ENCODE measurements around the gene ATE1.

The ATE1 gene

DNA sequence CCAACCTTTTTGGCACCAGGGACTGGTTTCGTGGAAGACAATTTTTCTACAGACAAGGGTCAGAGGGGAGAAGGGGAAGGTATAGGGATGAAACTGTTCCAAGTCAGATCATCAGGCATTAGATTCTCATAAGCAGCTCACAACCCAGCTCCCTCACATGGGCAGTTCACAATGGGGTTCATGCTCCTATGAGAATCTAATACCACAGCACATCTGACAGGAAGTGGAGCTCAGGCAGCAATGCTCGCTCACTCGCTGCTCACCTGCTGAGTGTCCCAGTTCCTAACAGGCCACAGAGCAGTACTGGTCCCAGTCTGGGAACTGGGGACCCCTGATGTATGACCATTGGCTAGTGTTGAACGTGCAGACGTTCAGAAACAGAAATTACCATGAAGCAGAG is 63.7 kb downstream of the ATE1 start:
- no peak overlapping the region for H3K4me3 ChIP-seq (ENCODE audit: low read depth, low read length)
- TF ChIP-seq, protein P1, sequence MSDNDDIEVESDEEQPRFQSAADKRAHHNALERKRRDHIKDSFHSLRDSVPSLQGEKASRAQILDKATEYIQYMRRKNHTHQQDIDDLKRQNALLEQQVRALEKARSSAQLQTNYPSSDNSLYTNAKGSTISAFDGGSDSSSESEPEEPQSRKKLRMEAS (IDR thresholded peaks at IDR 0.05; ENCODE audit: low read depth, low read length) = no peak
- DNase-seq (ENCODE audit: low read depth) = peak; percentile 52

DNA sequence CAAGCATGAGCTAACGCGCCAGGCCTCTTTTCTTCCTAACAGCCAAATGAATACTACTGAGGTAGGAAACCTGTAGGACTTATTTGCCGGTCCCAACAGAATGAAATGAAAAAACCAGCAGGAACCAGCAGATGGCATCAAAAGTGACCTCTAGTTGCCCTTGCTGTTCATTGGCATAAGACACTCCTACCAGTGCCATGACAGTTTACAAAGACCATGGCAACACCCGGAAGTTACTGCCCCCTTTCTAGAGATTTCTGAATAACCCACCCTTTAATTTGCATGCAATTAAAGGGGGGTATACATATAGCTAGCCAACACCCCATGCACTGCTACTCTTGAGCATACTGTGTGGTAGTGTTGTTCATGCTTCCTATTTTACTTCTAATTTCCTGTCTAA is 65.2 kb downstream of the ATE1 start:
- TF ChIP-seq, protein P1 (IDR thresholded peaks at IDR 0.05; ENCODE audit: low read depth, low read length) = no peak
- TF ChIP-seq POLR2A (IDR thresholded peaks at IDR 0.05; ENCODE audit: extremely low read depth, insufficient read length) = no peak
- no peak for TF ChIP-seq MYC (IDR thresholded peaks at IDR 0.05; ENCODE audit: low read depth, low read length)
- TF ChIP-seq, protein P2, sequence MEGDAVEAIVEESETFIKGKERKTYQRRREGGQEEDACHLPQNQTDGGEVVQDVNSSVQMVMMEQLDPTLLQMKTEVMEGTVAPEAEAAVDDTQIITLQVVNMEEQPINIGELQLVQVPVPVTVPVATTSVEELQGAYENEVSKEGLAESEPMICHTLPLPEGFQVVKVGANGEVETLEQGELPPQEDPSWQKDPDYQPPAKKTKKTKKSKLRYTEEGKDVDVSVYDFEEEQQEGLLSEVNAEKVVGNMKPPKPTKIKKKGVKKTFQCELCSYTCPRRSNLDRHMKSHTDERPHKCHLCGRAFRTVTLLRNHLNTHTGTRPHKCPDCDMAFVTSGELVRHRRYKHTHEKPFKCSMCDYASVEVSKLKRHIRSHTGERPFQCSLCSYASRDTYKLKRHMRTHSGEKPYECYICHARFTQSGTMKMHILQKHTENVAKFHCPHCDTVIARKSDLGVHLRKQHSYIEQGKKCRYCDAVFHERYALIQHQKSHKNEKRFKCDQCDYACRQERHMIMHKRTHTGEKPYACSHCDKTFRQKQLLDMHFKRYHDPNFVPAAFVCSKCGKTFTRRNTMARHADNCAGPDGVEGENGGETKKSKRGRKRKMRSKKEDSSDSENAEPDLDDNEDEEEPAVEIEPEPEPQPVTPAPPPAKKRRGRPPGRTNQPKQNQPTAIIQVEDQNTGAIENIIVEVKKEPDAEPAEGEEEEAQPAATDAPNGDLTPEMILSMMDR (IDR thresholded peaks at IDR 0.05; ENCODE audit: low read depth, low read length) = no peak
- no peak overlapping the region for H3K4me3 ChIP-seq (ENCODE audit: low read depth, low read length)
- peak; percentile 16 for DNase-seq (ENCODE audit: low read depth)

- DNase-seq (ENCODE audit: low read depth) = no peak
- TF ChIP-seq, protein P1 (IDR thresholded peaks at IDR 0.05; ENCODE audit: low read depth, low read length) = no peak
Measured at GRCh38 chr10:121862042-121862441, 65.8 kb downstream of the ATE1 start.

DNA sequence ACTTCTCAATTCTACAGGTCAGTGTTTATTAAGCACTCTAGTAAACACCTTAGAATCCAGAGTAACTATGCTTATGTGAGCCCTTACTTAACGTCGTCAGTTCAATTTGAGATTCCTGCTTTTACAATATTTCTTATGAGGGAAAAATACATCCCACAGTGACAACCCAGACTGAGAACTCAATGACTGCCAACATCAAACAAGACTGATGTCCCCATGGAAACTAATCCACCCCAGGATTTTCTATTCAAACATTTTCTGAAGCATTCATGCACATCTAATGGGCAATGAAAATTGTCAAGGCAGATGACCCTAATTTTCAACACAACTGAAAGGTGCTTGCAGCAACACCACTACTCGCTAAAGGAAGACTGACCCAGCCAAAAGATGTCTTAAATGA is 67.0 kb downstream of the ATE1 start:
- TF ChIP-seq, protein P1 (IDR thresholded peaks at IDR 0.05; ENCODE audit: low read depth, low read length) = no peak
- TF ChIP-seq MYC (IDR thresholded peaks at IDR 0.05; ENCODE audit: low read depth, low read length) (no peak), POLR2A (IDR thresholded peaks at IDR 0.05; ENCODE audit: extremely low read depth, insufficient read length) (no peak)
- TF ChIP-seq, protein P2 (IDR thresholded peaks at IDR 0.05; ENCODE audit: low read depth, low read length) = no peak
- DNase-seq (ENCODE audit: low read depth) = no peak
- H3K4me3 ChIP-seq (ENCODE audit: low read depth, low read length) = no peak overlapping the region

More at GRCh38 chr10:121862042-121862441, 65.8 kb downstream of the ATE1 start:
- no peak overlapping the region for H3K4me3 ChIP-seq (ENCODE audit: low read depth, low read length)

- H3K4me3 ChIP-seq (ENCODE audit: low read depth, low read length) = no peak overlapping the region
- DNase-seq (ENCODE audit: low read depth) = peak; percentile 62
- TF ChIP-seq MYC (IDR thresholded peaks at IDR 0.05; ENCODE audit: low read depth, low read length) = no peak
- TF ChIP-seq POLR2A (IDR thresholded peaks at IDR 0.05; ENCODE audit: extremely low read depth, insufficient read length) = no peak
- TF ChIP-seq, protein P1 (IDR thresholded peaks at IDR 0.05; ENCODE audit: low read depth, low read length) = no peak
- TF ChIP-seq, protein P2 (IDR thresholded peaks at IDR 0.05; ENCODE audit: low read depth, low read length) = no peak
Measured at GRCh38 chr10:121854809-121855445, 72.9 kb downstream of the ATE1 start.

DNA sequence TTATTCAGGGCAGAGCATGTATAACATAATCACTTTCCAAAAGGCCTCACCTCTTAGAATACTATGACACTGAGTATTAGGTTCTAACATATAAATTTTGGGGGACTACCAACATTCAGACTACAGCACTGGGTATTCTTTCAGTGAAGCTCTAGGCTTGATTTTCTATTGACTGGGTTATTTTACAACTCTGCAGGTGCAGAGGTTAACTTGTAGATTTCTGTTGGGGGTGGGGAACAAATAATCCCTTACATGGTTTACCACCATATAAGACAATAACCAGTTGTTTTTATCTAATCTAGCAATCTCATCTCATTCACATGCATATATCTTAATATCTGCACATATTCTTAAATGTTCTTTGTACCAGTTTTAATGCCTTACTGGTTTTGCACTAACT is 73.9 kb downstream of the ATE1 start:
- DNase-seq (ENCODE audit: low read depth) = no peak
- no peak overlapping the region for H3K4me3 ChIP-seq (ENCODE audit: low read depth, low read length)
- no peak for TF ChIP-seq MYC (IDR thresholded peaks at IDR 0.05; ENCODE audit: low read depth, low read length)
- TF ChIP-seq, protein P2 (IDR thresholded peaks at IDR 0.05; ENCODE audit: low read depth, low read length) = no peak
- TF ChIP-seq, protein P1 (IDR thresholded peaks at IDR 0.05; ENCODE audit: low read depth, low read length) = no peak
- TF ChIP-seq POLR2A (IDR thresholded peaks at IDR 0.05; ENCODE audit: extremely low read depth, insufficient read length) = no peak
